GM12878 (cell line): ENCODE measurements around the gene KRT78. TPM values are rescaled to one million over a fixed set of nuclear protein-coding genes. Genes with fewer than 3 reads are reported as not detected.

Experiments used
- ATAC-seq: fragments of 200-7000 bp; cut with Tn5 transposase; 3 replicates; pipeline ENCODE4 v1.9.1; 2020; ENCODE audit warnings: mild to moderate bottlenecking, moderate library complexity
- BruUV-seq: library from RNA; stranded (reverse); fragments of 400-500 nt; replicated peaks from 2 replicates; lab custom pipeline; 2021; lab: Mats Ljungman, UMichigan
- CTCF ChIA-PET: fragments of 300-600 bp; sonication (Branson Sonifier 250); formaldehyde crosslinking; extraction: SDS; loops from one replicate; lab custom pipeline; 2021; ENCODE audit warnings: inconsistent platforms; lab: Yijun Ruan, JAX
- POLR2A ChIA-PET: fragments of 350-600 bp; formaldehyde crosslinking; extraction: SDS; loops from one replicate; lab custom pipeline; 2021; ENCODE audit warnings: inconsistent platforms; lab: Charles Lee
- RAD21 ChIA-PET: fragments of 300-600 bp; sonication (Branson Sonifier 250); formaldehyde crosslinking; loops from one replicate; lab custom pipeline; 2023; ENCODE audit warnings: antibody characterized with exemption; ENCODE audit not compliant: unreplicated experiment; lab: Charles Lee
- SMC1A ChIA-PET: fragments of 300-600 bp; sonication (Branson Sonifier 250); formaldehyde crosslinking; loops from one replicate; lab custom pipeline; 2023; ENCODE audit not compliant: unreplicated experiment, uncharacterized antibody; lab: Charles Lee
- DNase-seq: peaks from one replicate; pipeline ENCODE4 v3.0.0-alpha.2; 2011; ENCODE audit warnings: low read depth, low spot score
- FAIRE-seq: peaks from 3 replicates; lab custom pipeline; 2011; peaks lifted over from hg19 to GRCh38; lab: Jason Lieb, UNC
- H2AFZ ChIP-seq: 2 replicates; pipeline ENCODE4 v1.6.0; 2011; ENCODE audit warnings: low read depth, low read length, control low read depth; ENCODE audit not compliant: control insufficient read depth
- H3K27ac ChIP-seq: 2 replicates; pipeline ENCODE4 v1.5.1; 2011; ENCODE audit warnings: control low read depth; ENCODE audit not compliant: control insufficient read depth, insufficient read depth
- H3K27me3 ChIP-seq, 2 experiments: replicated peaks in 1 of 2; 2 replicates each; pipeline versions ENCODE4 v1.6.0 to v1.6.1; 2011; ENCODE audit warnings: low read length in 1 of 2; ENCODE audit not compliant: control insufficient read depth in 2 of 2, insufficient read depth in 2 of 2
- H3K36me3 ChIP-seq, 2 experiments: 2 replicates each; pipeline ENCODE4 v1.5.1; 2011; ENCODE audit warnings: low read length in 1 of 2; ENCODE audit not compliant: control insufficient read depth in 2 of 2, insufficient read depth in 2 of 2
- H3K4me1 ChIP-seq: 2 replicates; pipeline ENCODE4 v1.6.1; 2011; ENCODE audit warnings: mild to moderate bottlenecking, low read length, moderate library complexity, mixed read lengths; ENCODE audit not compliant: control insufficient read depth, insufficient read depth
- H3K4me2 ChIP-seq: 2 replicates; pipeline ENCODE4 v1.6.0; 2011; ENCODE audit warnings: control low read depth; ENCODE audit not compliant: control insufficient read depth, insufficient read depth
- H3K4me3 ChIP-seq: fragments of 200-600 bp; sonication (generic); 2 replicates; pipeline ENCODE4 v1.5.1; 2016
- H3K79me2 ChIP-seq: 2 replicates; pipeline ENCODE4 v1.6.0; 2011; ENCODE audit warnings: low read length; ENCODE audit not compliant: control insufficient read depth, insufficient read depth
- H3K9ac ChIP-seq: 2 replicates; pipeline ENCODE4 v1.8.0; 2011; ENCODE audit warnings: low read length, control low read depth, mixed read lengths; ENCODE audit not compliant: control insufficient read depth, insufficient read depth
- H3K9me3 ChIP-seq: replicated peaks from 3 replicates; pipeline ENCODE4 v1.5.1; 2011; ENCODE audit warnings: mild to moderate bottlenecking, low read length; ENCODE audit not compliant: control insufficient read depth, insufficient read depth
- H4K20me1 ChIP-seq: 2 replicates; pipeline ENCODE4 v1.6.0; 2011; ENCODE audit not compliant: control insufficient read depth, insufficient read depth
- ATF3 ChIP-seq: IDR thresholded peaks from 2 replicates; pipeline ENCODE4 v1.6.1; 2011; ENCODE audit warnings: low read depth, mild to moderate bottlenecking, low read length, moderate library complexity, borderline replicate concordance; ENCODE audit errors: extremely low read depth
- BACH1 ChIP-seq: fragments of 450-650 bp; IDR thresholded peaks from 2 replicates; pipeline ENCODE4 v1.6.1; 2017; ENCODE audit warnings: mild to moderate bottlenecking, borderline replicate concordance
- BCL11A ChIP-seq: IDR thresholded peaks from 2 replicates; pipeline ENCODE4 v1.6.1; 2011; ENCODE audit warnings: low read depth, low read length
- BCL3 ChIP-seq: IDR thresholded peaks from 2 replicates; pipeline ENCODE4 v1.6.1; 2011; ENCODE audit warnings: borderline replicate concordance, low read depth, mild to moderate bottlenecking, moderate library complexity, low read length; ENCODE audit not compliant: insufficient read depth, poor library complexity, severe bottlenecking
- CHD4 ChIP-seq: fragments of 200-600 bp; sonication (generic); IDR thresholded peaks from 2 replicates; pipeline ENCODE4 v1.6.1; 2016; ENCODE audit warnings: mild to moderate bottlenecking
- MLLT1 ChIP-seq: fragments of 450-650 bp; IDR thresholded peaks from 2 replicates; pipeline ENCODE4 v1.6.1; 2016; ENCODE audit warnings: mild to moderate bottlenecking
- MXI1 ChIP-seq: fragments of 150-350 bp; IDR thresholded peaks from 2 replicates; pipeline ENCODE4 v1.6.1; 2011; ENCODE audit warnings: low read depth, mild to moderate bottlenecking, inconsistent platforms, low read length, improper control_type of control experiment
- NFYB ChIP-seq: IDR thresholded peaks from 2 replicates; pipeline ENCODE4 v1.6.1; 2011; ENCODE audit warnings: low read depth, mild to moderate bottlenecking, low read length, improper control_type of control experiment, moderate library complexity; ENCODE audit not compliant: insufficient read depth
- RAD21 ChIP-seq: IDR thresholded peaks from 2 replicates; pipeline ENCODE4 v1.6.1; 2011; ENCODE audit warnings: mild to moderate bottlenecking, low read depth, low read length, moderate library complexity; ENCODE audit not compliant: insufficient read depth
- SIX5 ChIP-seq: IDR thresholded peaks from 2 replicates; pipeline ENCODE4 v1.6.1; 2011; ENCODE audit warnings: mild to moderate bottlenecking, low read depth, low read length, moderate library complexity; ENCODE audit not compliant: severe bottlenecking
- SMC3 ChIP-seq: IDR thresholded peaks from 2 replicates; pipeline ENCODE4 v1.6.1; 2011; ENCODE audit warnings: low read length, improper control_type of control experiment, borderline replicate concordance
- SUPT20H ChIP-seq: IDR thresholded peaks from 2 replicates; pipeline ENCODE4 v1.6.1; 2011; ENCODE audit warnings: low read depth, mild to moderate bottlenecking, low read length, moderate library complexity, borderline replicate concordance; ENCODE audit not compliant: control insufficient read depth
- USF2 ChIP-seq: IDR thresholded peaks from 2 replicates; pipeline ENCODE4 v1.6.1; 2011; ENCODE audit warnings: low read depth, low read length, improper control_type of control experiment, borderline replicate concordance
- ZNF24 ChIP-seq: fragments of 450-650 bp; IDR thresholded peaks from 2 replicates; pipeline ENCODE4 v1.6.1; 2017; ENCODE audit warnings: antibody characterized with exemption, mild to moderate bottlenecking
- WGBS: methylation state at CpG from one replicate; pipeline ENCODE4 v1.1.6; 2016; ENCODE audit warnings: low lambda C conversion rate; ENCODE audit not compliant: insufficient replicate concordance, insufficient coverage; ENCODE audit errors: missing lambda C conversion rate; 5-methylcytosine and 5-hydroxymethylcytosine counted together
- in situ Hi-C: fragments of 300-500 bp; cut with MboI; formaldehyde crosslinking; loops from 9 replicates; pipeline ENCODE4 v1.14.3; 2018; ENCODE audit warnings: mixed read lengths
- intact Hi-C: fragments of 100-400 bp; cut with micrococcal nuclease; formaldehyde crosslinking; loops from one replicate; pipeline ENCODE4 v1.14.2; 2022; ENCODE audit not compliant: unreplicated experiment
- polyA plus RNA-seq, 11 experiments: library from polyadenylated mRNA; depleted of rRNA in 4 of 11; unstranded in 6 of 11; stranded (reverse) in 5 of 11; fragments of >200 nt; fragmentation: Nextera tagmentation in 4 of 11; fragmentation: Illumina TruSeq in 1 of 11; extraction: Ambion mirVana in 4 of 11; extraction: Trizol in 1 of 11; gene quantifications; 1 replicate in 1 of 11; 2 replicates in 10 of 11; pipeline versions ENCODE4 v1.2.1 to v1.2.3, GENCODE V29; 2011 to 2016; ENCODE audit warnings: inconsistent platforms in 2 of 11, missing spikeins in 2 of 11, low read depth in 1 of 11
- total RNA-seq, 4 experiments: library from RNA; depleted of rRNA in 3 of 4; stranded (reverse); fragments of >200 nt in 3 of 4; fragmentation: Illumina TruSeq in 1 of 4; extraction: Trizol in 1 of 4; gene quantifications; 2 replicates each; pipeline versions ENCODE4 v1.2.1 to v1.2.3, GENCODE V29; 2013 to 2021

The KRT78 gene
- total and polyA plus RNA-seq, 10 of the 15 experiments (the other 5 are each of a cell fraction or from before 2014, with no cell fraction given) = 0.07 TPM; not detected in 9

GRCh38 chr12:52845946-52846345, 2.8 kb downstream of the KRT78 start:
- no TSS peak for BruUV-seq
- Histone ChIP-seq H4K20me1 (no peaks in the 10 kb centered on the region), H3K4me2 (no peak overlapping the region), H3K9ac (no peak overlapping the region), H2AFZ (no peak overlapping the region), H3K27me3 (no peaks in the 10 kb centered on the region; a peak in 3 of 4 replicates), H3K4me1 (no peaks in the 10 kb centered on the region), H3K79me2 (no peaks in the 10 kb centered on the region), H3K36me3 (no peaks in the 10 kb centered on the region), H3K27ac (no peak overlapping the region), H3K9me3 (no peaks in the 10 kb centered on the region), H3K4me3 (no peak overlapping the region)
- 10% methylated on average over 1 of the region's 1 CpG for WGBS
- ChIA-PET CTCF (no interaction called here), POLR2A (interaction anchor here (0.7 kb wide), 1 partner anchor 911 kb away, joined by 3 read pairs; no protein-coding TSS in a partner anchor), SMC1A (interaction anchor here (0.7 kb wide), 1 partner anchor 1554 kb away, joined by 3 read pairs; no protein-coding TSS in a partner anchor), RAD21 (no interaction called here)
- FAIRE-seq (no peak), ATAC-seq (no peak), DNase-seq (no peak)
- in situ Hi-C loops = no loop called here
- TF ChIP-seq CHD4 = no peak
- TF ChIP-seq SMC3 = no peak
- intact Hi-C loops = no loop called here

- Histone ChIP-seq H4K20me1 (no peaks in the 10 kb centered on the region), H3K4me3 (no peak overlapping the region), H3K4me2 (no peak overlapping the region), H2AFZ (no peak overlapping the region), H3K27me3 (no peaks in the 10 kb centered on the region; a peak in 2 of 4 replicates), H3K79me2 (no peaks in the 10 kb centered on the region), H3K36me3 (no peaks in the 10 kb centered on the region), H3K9me3 (no peaks in the 10 kb centered on the region), H3K27ac (no peak overlapping the region), H3K4me1 (no peaks in the 10 kb centered on the region), H3K9ac (no peak overlapping the region)
- ChIA-PET RAD21 (no interaction called here), SMC1A (no interaction called here), POLR2A (no interaction called here), CTCF (no interaction called here)
- DNase-seq (no peak), FAIRE-seq (no peak), ATAC-seq (no peak)
- WGBS = 67% methylated on average over 11 of the region's 11 CpGs
- in situ Hi-C loops = no loop called here
- BruUV-seq = no TSS peak
- intact Hi-C loops = no loop called here
- TF ChIP-seq ATF3 = no peak
- no peak for TF ChIP-seq BCL3
- no peak for TF ChIP-seq SIX5
- no peak for TF ChIP-seq BACH1
- TF ChIP-seq ZNF24 = no peak
- no peak for TF ChIP-seq SUPT20H
- TF ChIP-seq NFYB = no peak
- TF ChIP-seq USF2 = no peak
- TF ChIP-seq MLLT1 = no peak
- TF ChIP-seq RAD21 = no peak
- no peak for TF ChIP-seq BCL11A
- TF ChIP-seq MXI1 = no peak
Observed at GRCh38 chr12:52844386-52844785, 4.4 kb downstream of the KRT78 start.
